Stomach (tissue), 4 donors: ENCODE results near the gene INPP5A.

Experiments
- EP300 ChIP-seq: sonication (generic); formaldehyde crosslinking; IDR thresholded peaks from one replicate; pipeline ENCODE4 v1.6.1; 2017; ENCODE audit warnings: antibody characterized with exemption
- POLR2A ChIP-seq, 4 donors: fragments of 450-650 bp; IDR thresholded peaks; one replicate each; pipeline ENCODE4 v1.6.1; 2016; ENCODE audit warnings: antibody characterized with exemption in 4 of 4, control low read depth in 2 of 4, mild to moderate bottlenecking in 1 of 4, moderate library complexity in 1 of 4

DNA sequence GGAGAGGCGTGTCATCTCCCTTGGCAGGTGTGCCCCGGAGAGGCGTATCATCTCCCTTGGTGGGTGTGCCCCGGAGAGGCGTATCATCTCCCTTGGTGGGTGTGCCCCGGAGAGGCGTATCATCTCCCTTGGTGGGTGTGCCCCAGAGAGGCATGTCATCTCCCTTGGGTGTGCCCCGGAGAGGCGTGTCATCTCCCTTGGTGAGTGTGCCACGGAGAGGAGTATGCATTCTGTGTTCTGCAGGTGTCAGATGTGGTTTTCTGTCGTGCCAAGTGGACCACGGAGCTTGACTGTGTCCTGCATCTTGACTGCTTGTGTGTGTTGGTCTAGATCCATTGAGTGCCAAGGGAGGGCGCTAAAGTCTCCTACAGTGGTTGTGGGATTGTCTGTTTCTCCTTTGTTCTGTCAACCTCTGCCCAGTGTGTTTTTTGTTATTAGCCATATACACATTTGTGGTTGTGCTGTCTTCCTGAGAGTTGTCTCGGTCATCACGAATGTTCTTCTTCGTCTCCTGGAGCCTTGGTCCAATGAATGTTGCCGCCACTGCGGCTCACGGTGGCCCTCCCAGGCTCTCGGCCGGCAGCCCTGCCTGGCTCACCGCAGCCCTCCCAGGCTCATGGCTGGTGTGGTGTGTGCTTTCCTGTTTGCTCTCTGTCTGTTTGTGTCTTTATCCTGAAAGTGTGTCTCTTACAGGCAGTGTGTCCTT is 96.8 kb downstream of the INPP5A start:
- no peak for TF ChIP-seq POLR2A (IDR thresholded peaks at IDR 0.05)
- no peak for TF ChIP-seq EP300
